NCI-H187 (cell line): ENCODE results near the gene REPS1.

Experiments used
- DNase-seq, 2 experiments: peaks; one replicate each; lab custom pipeline; 2025; lab: John Stamatoyannopoulos, UW

Gene REPS1

GRCh38 chr6:138923561-138923960 is 64.5 kb downstream of the REPS1 start:
- no peak for DNase-seq

GRCh38 chr6:138920906-138921305 is 67.1 kb downstream of the REPS1 start:
- no peak for DNase-seq

DNA sequence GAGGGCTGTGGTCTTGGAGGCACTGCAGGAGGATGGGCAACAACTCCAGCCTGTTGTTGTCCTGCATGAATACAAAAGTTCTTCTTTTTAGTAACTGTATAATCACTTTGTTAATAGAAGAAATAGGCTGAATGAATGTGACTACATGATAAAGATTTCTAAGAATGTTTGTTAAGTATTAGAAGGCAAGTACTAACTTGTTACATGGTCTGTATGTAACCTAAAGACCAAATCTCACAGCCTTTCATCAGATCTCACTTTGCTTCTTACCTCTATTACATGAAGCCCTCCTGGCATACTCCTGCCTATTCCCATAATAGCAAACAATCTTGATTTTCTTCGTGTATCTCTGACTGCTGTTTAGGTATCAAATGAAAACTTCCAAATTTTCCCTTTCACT is 73.4 kb downstream of the REPS1 start:
- no peak for DNase-seq

- DNase-seq, result no peak
Observed at GRCh38 chr6:138912308-138912707, 75.7 kb downstream of the REPS1 start.

DNA sequence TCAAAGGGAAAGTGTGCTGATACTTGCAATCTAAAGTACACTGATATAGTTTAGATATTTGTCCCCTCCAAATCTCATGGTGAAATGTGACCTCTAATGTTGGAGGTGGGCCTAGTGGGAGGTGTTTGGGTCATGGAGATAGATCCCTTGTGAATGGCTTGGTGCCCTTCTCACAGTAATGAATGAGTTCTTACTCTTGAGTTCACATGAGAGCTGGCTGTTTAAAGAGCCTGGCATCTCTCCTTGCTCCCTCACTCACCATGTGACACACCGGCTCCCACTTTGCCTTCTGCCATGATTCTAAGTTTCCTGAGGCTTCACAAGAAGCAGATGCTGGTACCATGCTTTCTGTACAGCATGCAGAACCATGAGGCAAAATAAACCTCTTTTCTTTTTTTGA is 78.1 kb downstream of the REPS1 start:
- no peak for DNase-seq

GRCh38 chr6:138909511-138909910 is 78.5 kb downstream of the REPS1 start:
- no peak for DNase-seq

GRCh38 chr6:138907167-138907566 is 80.9 kb downstream of the REPS1 start:
- DNase-seq, result no peak

DNA sequence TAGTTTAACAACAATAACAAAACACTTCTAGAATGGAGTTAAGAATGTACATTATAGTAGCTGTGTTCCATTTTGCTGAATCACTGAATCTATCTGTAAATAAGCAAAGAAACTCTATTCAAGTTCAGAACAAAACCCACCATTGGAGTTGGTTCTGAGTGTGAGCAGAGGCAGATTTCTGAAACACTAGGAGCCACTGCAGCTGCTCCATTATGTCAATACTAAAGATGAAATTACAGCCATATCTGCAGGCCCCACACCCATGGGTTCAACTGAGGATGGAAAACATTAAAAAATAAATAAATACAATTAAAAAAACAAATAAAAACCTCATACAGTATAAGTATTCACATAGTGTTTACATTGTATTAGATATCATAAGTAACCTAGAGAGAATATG is 91.0 kb downstream of the REPS1 start:
- DNase-seq, result no peak

GRCh38 chr6:138896104-138896756 is 91.8 kb downstream of the REPS1 start:
- DNase-seq, result no peak

GRCh38 chr6:138891255-138891986 is 96.6 kb downstream of the REPS1 start:
- DNase-seq, result no peak

- no peak for DNase-seq
Observed at GRCh38 chr6:138885156-138885819, 102.8 kb downstream of the REPS1 start.

- no peak for DNase-seq
Observed at GRCh38 chr6:138882369-138883017, 105.6 kb downstream of the REPS1 start.

DNA sequence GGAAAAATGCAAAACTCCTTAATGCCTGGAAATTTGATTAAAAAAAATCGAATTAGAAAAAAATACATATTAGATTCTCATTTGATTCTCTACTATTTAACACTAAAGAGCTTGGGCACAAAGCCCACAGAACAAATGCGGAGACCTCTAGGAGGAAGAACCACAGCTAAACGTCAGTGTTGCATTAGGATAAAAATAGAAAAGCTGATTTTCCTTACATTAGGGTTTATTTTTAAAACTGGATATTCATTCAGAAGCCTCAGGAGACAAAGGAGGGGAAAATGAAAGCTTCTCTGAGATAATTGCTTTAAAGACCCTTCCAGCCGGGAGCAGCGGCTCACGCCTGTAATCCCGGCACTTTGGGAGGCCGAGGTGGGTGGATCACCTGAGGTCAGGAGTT is 114.9 kb downstream of the REPS1 start:
- DNase-seq, result no peak

DNA sequence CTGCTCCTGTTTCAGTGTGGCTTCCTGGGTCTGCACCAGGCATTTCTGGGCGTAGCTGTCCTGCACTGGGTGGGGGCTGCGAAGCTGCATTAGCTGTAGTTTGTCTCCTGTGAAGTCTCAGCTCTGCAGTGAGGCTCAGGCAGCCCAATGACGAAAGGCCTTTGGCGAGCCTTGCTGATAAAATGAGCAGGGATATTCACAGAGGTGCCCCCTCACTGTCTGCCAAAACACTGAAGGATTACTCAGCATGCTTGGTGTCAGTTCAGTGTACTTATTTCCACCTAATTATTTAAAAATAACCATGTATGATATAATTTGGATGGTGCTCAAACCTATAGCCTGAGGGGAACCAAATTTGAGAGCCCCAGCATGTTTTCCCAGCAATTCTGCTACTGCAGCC is 118.7 kb downstream of the REPS1 start:
- DNase-seq, result no peak

GRCh38 chr6:138868181-138868580 is 119.9 kb downstream of the REPS1 start:
- DNase-seq, result no peak

DNA sequence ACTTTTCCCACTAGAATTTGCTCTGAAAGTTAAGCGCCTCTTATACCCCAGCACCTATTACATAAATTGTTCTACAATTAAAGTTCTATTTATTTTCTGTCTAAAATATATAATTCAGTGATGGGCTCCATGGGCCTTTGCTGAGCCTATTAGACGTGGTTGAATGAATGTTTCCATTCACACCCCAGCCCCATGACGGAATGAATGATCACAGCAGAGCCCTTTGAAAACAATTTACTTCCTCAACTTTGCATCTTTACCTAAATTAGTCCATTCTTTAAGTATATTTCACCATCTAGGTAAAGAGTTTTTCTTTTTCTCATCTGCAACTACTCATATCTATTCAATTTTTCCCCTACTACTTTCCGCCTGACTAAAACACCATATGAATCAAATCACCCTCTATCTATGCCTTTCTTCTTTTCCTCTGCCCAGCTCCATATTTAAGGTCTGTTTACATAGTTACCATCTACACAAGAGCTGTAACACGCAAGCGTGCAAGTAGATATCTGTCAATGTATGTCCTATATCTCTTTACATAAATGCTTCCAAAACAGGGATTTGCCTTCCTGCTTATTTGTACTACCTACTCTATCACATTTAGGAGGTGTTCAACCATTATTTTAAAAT is 122.5 kb downstream of the REPS1 start:
- no peak for DNase-seq

GRCh38 chr6:138864343-138864890 is 123.6 kb downstream of the REPS1 start:
- DNase-seq, result no peak

DNA sequence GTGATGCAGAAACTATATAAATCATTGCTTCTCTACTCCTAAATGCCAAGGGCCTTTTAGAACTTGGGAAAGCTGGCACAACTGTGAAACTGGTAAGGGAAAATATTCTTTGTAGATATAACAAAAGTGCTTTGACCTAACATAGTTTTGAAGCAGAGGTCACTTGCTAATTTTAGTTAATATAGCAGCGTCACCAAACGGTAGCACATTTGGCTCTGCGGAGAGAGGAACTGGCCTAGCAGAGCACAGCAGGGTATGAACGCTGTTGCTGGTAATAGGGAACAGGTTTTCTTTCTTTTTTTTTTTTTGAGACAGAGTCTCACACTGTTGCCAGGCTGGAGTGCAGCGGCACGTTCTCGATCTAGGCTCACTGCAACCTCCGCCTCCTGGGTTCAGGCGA is 124.7 kb downstream of the REPS1 start:
- no peak for DNase-seq

- no peak for DNase-seq
Observed at GRCh38 chr6:138862456-138862855, 125.6 kb downstream of the REPS1 start.

DNA sequence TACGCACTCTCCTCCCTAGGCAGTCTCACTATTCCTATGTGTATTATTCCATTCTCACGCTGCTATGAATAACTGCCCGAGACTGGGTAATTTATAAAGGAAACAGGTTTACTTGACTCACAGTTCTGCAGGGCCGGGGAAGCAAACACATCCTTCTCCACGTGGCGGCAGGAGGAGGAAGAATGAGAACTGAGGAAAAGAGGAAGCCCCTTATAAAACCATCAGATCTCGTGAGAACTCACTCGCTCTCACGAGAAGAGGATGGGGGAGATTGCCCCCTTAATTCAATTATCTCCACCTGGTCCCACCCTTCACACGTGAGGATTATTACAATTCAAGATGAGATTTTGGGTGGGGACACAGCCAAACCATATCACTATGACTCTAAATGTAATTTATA is 130.3 kb downstream of the REPS1 start:
- no peak for DNase-seq

DNA sequence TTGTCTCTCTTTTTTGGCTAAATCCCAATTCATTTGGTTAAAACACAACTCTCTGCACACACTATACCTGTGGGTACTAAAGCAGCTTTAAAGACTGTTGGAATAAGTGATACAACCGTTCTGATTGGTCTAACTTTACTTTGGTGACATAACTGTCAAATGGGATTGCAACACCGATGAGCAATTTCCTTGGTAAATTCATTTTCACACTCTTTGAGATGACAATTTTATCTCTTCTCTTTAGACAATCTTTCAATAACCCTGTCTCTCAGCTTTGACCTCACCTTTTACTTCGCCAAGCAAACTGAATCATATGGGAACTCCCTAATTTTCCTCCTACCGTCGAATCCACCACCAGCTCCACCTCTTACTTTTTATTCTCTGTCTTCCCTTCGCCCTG is 131.4 kb downstream of the REPS1 start:
- DNase-seq, result no peak
